NOMO-1 treated with dmso at 0.1 percent for 144 hours (cell line): ENCODE results near the gene GSC.
"Not testable (repeated sequence)": the region's sequence is repeated elsewhere in the genome, so short reads cannot be mapped to it uniquely, and the experiment has no call there.

Experiments
- DNase-seq: peaks from one replicate; lab custom pipeline; 2025; ENCODE audit not compliant: unreplicated experiment; lab: John Stamatoyannopoulos, UW

Gene GSC

DNA sequence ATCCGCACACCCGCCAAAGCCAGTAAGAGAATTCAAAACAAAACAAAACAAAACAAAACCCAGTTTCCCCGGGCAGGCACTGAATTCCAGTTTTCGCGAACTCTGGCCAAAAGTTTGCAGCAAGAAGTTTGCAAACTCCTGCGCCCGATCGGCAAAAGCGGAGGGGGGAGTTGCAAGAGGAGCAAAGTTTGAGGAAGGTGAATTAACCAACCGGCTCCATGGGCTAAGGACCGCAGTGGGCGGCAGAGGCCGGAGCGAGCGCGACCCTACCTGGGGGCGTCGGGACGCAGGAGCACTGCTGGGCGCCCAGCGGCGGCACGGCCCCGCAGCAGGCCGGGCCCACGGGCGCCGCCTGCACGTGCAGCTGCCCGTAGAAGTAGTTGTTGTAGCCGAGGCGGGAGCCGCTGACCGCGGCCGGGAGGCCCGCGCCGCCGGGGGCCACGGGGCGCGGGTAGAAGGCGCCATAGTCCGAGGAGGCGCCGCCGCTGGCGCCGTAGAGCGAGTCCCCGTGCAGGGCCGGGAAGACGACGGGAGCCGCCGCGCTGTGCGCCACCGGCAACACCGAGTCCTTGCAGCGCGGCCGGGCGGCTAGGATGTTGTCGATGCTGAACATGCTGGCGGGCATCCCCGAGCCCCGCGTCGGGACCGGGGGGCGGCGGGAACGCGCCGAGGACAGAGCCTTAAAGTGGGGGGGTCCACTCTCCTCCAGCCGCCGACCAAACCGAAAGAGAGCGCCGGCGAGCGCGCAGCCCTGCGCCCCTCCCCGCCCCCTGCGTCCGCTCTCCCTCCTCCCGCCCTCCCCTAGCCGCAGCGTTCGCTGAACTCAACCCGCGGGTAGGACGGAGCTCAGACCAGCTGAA is at the start of gene GSC:
Gene GSC, minus strand, starts transcription at position 723 of the 860 bp plus-strand sequence. Its CDS starts 98 bp downstream, at position 625.
- DNase-seq = no peak

DNA sequence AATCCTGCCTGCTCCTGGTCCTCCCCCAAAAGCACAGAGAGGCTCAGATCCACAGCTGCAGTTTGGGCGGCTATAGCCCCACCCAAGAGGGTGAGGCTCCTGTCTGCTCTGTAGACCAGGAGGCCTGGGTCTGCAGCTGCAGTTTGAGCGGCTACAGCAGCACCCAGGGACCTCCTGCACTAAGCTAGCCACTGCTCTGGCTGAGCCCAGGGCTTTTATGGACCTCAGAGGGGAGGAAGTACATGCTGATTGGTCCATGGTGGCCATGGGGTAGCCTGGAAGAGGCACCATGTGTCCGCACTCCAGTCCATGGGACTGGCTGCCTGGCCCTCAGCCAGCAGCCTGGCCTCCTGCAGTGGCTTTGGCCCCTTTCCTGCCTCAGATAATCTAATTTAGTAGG is 49.6 kb upstream of the GSC start:
- DNase-seq = no peak

DNA sequence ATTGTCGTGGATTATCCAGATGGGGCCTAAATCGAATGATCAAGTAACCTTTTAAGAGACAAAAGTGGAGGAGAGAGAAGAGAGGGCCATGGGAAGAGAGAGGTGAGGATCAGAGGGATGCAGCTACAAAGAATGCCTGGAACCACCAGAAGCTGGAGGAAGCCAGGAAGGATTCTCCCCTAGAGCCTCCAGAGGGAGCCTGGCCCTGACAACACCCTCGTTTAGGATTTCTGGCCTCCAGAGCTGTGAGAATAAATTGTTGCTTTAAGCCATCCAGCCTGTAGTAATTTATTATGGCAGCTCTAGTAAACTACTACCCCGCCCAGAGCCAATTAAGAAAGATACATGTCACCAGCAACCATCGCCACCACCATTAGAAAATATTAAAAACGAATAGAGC is 46.2 kb upstream of the GSC start:
- no peak for DNase-seq

DNA sequence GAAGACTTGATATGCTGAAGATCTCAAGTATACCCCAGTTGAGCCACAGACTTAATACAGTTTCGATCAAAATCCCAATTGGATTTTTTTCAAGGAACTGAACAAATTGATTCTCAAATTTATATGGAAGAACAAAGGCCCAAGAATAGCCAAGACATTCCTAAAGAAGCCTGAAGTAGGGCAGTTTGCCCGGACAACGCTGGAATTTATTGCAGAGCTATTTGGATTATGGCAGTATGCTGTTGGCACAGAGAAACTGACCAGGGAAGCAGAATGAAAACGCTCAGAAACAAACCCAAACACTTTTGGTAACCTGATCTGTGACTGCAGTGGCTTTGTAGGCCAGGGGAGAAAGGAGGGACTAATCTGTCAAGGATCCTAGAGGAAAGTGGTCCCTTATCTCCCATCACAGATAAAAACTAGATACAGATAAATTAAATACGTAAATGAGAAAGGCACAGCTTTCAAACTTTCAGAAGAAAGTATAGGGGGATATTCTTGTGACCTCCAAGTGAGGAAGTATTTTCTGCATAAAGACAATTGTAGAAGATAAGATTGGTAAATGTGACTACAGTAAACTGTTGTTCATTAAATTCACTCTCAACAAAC is 35.9 kb upstream of the GSC start:
- DNase-seq = no peak

DNA sequence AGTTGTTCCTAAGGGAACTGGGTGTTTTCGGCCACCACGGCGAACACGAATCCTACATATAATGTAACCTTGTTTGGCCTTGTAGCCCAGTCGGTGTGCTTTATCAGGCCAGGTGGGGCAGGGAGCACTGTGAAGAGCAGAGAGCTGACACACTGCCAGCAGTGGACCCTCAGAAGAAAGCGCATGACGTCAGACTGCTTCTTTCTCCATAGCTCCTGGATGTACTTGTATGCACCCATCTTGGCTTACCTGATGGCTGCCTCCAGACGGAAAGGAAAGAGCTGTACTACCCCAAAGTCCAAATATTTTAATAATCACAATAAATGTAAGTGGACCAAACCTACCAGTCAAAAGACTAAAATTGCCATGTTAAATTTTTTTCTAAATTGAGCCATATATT is 31.3 kb upstream of the GSC start:
- no peak for DNase-seq

DNA sequence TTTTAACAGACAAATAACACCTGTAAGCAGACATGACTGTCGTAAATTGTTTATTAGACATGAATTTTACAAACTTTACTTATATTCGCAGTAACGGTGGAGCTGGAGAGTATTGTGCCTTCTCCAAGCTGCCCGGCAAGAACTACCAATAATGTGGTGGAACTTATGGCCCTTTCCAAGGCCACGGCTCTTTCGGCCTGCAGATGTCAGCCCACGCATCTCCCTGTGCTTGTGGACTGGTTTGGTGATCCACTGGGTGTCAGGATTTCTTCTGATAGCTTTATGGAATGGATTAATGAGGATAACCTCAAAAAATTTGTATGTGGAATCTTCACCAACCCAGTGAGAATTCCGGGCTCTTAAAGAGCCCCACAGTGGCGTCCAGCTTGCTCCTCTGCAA is 30.9 kb upstream of the GSC start:
- not testable (repeated sequence) for DNase-seq

DNA sequence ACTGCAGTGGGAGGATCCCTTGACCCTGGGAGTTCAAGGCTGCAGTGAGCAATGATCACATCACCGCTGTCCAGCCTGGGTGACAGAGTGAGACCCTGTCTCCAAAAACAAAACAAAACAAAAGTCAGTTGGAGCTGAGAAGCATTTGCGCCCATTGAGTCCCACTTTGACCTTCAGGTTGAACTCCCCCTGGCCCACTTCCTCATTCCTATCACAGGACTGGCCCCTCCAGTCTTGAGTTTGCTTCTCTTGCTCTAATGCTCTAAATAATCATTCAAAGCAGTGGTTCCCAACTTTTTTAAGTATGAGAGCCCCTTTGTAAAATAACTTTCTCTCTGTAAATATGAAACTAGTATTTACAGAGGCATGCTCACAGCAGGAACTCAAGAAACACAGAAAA is 28.0 kb upstream of the GSC start:
- DNase-seq = no peak

DNA sequence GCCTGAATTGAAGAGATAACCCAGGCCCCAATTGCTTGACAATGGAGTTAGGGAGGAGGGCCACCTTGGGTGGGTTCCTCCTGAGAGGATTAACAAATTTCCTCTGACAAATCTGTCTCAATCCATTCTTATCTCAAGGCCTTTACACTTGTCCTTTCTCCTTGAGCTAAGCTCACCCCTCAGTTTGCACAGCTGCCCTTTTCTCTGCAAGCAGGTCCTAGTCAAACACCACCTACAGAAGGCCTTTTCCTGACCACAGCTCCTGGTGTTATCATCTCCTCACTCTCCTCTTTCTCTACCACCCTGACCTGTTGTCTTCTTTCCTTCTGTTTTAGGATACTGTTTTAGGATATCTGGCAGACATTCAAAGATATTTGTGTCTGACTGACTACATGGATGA is 26.4 kb upstream of the GSC start:
- DNase-seq = no peak

DNA sequence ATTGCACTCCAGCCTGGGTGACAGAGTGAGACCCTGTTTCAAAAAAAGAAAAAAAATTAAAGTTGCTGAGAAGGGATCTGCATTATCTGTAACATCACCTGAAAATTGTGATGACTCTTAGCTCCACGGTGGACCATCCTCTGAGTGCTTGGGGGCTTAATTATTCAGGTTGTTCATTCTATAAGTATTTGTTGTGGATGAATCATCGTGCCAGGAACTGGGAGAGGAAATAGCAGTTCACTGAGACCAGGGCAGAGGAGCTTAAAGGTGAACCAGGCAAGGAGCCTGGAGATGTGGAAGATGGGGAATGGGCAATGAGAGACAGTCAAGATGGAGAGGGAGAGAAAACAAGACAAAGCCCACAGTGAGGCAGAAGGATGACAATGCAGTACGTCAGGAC is 25.5 kb upstream of the GSC start:
- no peak for DNase-seq

DNA sequence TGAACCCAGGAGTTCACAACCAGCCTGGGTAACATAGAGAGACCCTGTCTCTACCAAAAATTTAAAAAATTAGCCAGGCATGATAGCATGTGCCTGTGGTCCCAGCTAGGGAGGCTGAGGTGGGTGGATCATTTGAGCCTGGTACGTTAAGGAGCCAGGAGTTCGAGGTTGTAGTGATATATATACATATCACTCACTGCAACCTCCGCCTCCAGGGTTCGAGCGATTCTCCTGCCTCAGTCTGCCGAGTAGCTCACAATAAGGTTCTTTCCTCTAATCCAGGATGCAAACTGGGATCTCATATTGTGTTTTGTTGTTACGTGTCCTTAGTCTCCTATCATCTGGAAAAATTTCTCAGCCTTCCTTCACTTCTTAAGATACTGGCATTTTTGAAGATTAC is 24.0 kb upstream of the GSC start:
- DNase-seq = no peak

DNA sequence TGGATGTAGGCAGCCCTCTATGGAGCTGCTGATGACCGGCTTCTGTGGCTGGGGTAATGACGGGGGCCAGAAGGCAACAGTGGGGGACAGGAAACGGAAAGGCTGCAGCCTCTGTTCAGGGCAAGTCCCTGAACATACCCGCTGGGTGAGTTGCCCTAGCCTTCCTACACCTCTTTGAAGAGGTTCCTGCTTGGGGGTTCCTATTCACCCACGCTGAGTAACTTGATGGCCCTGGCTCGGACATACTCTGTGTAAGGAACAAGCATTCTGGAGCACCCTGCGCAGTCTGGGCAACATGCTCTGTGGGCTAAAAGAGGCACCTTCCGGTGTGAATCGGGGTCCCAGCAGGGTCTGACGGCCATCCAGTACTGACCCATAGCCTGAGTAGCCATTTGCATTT is 17.7 kb upstream of the GSC start:
- DNase-seq = no peak

DNA sequence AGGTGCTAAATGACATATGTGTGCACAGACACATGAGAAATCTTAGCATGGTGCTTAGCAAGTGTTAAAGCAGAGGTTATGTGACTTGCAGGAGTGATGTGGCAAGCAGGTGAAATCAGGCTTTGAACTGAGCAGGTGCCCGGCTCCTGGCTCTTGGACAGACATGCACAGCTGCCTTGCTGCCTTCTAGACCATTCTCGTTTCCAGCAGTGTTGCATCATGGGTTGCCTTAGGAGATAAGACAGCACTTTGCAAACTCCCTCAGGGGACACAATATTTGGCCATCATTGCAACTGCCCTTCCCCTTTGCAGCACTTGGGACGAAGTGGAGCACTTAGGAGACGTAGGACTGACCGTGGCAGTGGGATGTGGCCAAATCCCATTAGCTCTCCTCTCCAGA is 17.2 kb upstream of the GSC start:
- DNase-seq = no peak

DNA sequence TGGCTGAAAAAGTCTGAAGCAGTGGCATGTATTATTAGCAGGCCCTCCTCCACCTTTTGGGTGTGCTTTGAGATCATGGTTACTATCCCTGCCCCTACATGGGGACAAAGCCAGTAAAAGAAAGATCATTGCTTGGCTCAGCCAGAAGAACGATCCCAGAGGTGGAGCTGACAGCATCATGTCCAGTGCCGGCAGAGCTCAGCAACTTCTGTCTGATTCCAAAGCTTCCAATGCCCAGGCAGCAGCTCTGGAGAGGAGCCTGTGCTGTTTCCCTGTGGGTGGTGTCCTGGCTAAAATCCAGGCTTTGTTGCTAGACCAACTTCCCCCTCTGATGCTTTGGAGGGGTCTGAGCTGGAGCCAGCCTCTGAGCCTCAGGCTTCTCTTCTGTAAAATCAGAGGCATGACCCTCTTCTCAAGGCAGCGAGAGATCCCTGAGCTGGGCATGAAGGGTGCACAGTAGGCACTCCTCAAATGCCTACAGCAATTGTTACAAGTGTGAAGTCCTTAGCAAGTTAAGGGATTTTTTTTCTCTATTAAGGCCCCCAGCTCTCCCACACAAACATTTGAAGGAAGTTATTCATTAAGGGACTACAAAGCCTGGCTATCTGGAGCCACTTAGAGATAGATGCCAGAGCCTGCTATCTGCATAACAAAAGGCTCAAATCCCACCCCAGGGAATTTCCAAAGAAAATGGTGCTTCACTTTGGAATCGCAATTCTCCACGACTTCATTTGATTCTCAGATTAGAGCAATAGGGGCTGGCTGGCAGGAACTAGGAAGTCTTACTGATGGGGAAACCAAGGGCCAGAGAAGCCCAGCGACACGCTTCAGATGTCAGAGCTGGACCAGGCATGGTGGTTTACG is 10.9 kb upstream of the GSC start:
- DNase-seq = no peak

DNA sequence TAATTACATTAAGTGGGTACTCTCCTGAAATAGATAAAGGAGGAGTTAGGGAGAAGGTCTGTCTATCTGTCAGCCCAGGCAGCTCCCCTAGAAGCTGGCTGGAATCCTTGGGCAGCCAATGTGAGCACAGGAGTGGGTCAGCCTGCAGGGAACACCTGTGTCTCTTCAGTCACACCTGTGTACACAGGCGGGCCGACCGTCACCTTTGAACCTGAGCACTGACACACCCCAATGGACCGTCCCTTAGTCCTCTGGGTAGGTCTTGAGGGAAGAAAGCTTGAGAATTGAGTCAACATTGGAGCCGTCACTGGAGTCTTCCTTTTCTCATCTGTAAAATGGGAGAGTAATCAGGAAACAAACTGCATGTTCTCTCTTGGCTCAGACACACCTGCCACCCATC is 9.8 kb upstream of the GSC start:
- DNase-seq = no peak

DNA sequence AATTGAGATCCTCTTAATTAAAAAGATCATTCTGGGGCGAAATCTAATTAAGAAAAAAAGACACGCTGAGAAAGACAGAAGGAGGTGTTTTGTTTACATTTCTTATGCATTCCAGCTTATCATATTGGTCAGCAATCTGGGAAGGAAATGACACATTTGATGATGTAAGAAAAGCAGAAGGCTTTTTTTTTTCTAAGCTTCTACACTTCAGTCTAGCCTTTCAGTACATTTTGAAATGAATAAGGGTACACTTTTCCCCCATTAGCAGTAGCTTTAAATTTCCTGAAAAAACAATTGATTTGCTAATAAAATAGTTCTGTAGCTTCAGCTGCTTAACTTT is 5.9 kb upstream of the GSC start:
- DNase-seq = no peak

DNA sequence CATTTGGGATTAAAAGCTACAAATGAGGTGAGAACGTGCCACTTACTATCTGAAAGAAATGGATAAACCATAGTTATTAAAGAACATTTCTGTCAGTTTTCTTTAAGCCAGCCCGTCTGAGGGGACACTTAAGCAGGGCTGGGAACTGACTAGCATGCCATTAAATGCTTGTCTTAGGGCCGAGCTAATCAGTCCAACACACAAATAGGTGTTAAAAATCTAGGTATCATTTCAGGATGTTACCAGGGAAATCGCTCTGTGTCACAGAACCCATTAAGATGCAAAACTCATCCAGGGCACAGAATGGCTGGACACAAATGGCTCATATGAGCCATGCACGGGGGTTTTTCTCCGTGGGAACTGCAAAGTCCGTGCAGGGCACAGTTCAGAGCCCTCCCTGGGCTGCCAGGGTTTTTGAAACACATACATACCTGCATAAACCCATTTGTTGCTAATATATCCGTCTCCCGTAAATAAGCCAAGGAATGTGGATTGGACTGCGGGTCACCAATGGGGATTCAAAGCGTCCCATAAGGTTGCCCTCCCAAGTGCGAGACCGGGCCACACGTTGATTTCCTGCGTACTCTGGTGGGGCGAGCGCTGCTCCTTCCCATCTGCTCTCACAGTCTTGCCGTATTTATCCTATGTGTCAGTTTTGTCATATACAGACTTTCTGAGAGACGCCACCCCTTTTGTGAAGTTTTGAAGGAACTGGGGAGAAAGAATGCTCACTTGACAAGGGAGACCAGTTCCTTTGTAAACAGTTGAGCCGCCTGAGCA is 5.4 kb upstream of the GSC start:
- no peak for DNase-seq

DNA sequence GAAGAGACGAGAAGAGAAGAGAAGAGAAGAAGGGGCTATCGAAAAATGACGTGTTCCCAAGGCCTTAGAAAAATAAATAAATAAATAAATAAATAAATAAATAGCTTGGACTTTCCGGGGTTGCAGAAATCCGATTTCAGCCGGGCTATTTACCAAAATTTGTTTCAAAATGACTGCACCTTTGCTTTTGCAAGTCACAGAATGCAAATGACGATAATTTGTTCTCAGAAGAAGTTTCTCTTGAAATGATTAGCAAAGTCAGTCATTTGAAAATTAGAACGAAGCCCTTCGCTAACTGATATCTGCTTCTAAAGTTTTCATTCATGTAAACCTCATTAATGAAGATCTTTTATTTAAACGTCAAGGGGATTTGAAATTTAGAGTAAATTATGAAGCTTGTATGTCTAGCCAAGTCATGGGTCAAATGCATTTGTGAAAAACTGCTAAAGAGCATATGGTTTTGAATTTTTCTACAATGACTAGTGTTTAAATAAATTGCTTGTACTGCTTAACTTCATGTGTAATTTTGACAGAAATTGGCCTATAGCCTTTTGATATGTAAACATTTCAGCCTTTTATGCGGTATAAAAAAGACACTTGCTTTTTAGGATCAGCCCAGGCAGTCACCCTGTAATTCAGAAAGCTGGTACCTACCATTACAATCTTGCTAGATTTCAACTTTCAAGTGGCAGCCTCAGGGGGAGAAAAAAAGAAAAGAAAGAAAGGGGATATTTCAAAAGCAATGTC is 4.6 kb upstream of the GSC start:
- DNase-seq = no peak

DNA sequence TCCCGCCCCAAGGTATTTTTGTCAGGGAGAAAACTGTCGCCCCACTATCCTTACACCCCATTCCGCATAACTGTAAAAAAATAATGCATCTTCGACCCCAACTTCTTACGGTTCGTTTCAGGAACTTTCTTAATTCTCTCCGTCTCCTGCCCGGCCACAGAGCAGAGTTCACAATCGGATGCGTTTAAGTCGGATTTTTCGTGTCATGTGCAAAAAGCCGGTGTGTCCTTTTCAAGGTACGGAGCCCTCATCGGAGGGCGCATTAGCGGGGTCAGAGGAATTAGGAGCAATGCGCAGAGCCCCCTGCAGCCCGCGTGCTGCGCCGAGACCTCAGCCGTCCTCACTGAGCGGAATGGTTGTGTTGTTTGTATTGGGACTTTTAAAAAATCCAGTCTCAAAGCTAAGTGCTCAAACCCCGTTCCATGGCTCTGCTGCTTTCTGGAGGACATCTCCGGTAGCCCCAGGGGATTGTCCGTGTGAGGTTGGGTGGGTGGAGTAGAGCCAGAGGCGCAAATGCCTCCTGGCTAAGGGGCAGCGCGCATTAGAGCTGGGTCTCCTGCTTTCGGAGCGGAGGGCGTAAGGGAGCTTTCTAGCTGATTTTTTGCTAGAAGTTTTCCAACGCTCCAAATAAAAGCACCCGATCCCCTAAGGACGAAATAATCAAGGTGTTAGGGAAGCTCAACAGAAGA is 3.9 kb upstream of the GSC start:
- DNase-seq = no peak

DNA sequence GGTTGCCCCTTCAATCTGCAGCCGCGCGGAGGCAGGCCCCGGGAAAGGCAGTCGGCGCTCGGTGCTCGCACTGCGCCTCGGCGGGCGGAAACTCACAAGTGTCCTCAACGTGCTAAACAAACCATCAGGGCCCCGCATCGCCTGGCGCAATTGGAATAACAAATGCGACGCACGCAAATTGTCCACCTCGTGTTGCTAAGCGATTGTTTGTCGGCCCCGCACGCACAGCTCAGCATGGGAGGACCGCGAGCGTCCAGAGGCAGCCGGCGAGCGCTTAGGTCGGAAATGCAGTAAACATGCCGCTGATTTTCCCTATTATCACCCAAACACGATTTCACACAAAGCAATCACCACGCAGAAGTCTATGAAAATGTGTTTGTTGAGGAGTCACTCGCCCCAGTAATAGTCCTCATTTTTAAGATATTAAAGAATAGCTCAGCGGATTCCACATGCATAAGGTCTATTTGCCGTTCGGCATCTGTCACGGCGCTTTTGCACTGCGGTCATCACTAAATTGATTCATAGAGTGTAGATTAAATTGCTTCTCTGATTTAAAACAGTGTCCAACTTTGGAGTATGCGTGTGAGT is 3.2 kb upstream of the GSC start:
- no peak for DNase-seq

DNA sequence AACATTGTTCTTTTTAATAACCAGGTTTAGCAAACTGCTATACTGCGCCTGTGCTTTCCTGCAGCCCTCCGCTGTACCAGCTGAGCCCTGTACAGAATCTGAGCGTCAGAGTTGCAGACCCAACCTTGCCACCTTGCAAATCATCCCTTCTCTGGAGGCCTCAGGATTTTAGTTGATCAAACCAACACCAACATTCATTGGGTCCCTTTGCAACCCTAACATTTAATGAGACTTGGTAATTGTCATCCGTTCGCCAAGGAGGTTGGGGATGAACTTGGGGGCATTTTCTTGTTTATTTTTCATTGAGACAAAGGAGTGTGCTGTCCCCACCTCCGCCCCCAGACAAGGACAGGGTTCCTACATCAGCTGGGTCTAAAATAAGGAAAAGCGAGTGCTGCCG is 2.6 kb upstream of the GSC start:
- DNase-seq = no peak
